K562 (cell line): Measurements from ENCODE around the gene NLRP7. TPM values are rescaled to one million over a fixed set of nuclear protein-coding genes. Genes with fewer than 3 reads are reported as not detected.

Experiments
- ATAC-seq: fragments of 200-7000 bp; cut with Tn5 transposase; 3 replicates; pipeline ENCODE4 v1.9.1; 2020; ENCODE audit warnings: moderate library complexity
- BruUV-seq: library from RNA; stranded (reverse); fragments of 400-500 nt; replicated peaks from 2 replicates; lab custom pipeline; 2021; lab: Mats Ljungman, UMichigan
- CTCF ChIA-PET: fragments of 300-600 bp; formaldehyde crosslinking; extraction: SDS; loops from one replicate; lab custom pipeline; 2021; ENCODE audit warnings: low intra/inter-chr PET ratio; lab: Yijun Ruan, JAX
- POLR2A ChIA-PET: fragments of 300-600, 350-650 bp; sonication (Branson Sonifier 250); formaldehyde crosslinking; extraction: SDS; loops from one replicate; lab custom pipeline; 2021; ENCODE audit warnings: antibody characterized with exemption, inconsistent platforms; lab: Yijun Ruan, JAX
- DNase-seq, 4 experiments: peaks; one replicate each; pipeline versions ENCODE4 v3.0.0 to v3.0.0-alpha.2; 2011 to 2018; ENCODE audit warnings: low spot score in 3 of 4, mixed read lengths in 3 of 4; ENCODE audit errors: extremely low read depth in 1 of 4
- FAIRE-seq: peaks from 2 replicates; lab custom pipeline; 2011; peaks lifted over from hg19 to GRCh38; lab: Jason Lieb, UNC
- H2AFZ ChIP-seq: 2 replicates; pipeline ENCODE4 v1.6.0; 2011; ENCODE audit warnings: low read depth, low read length, control low read depth, inconsistent platforms
- H3K27ac ChIP-seq: fragments of 200-600 bp; 3 replicates; pipeline ENCODE4 v1.8.0; 2011; ENCODE audit warnings: low read depth, mild to moderate bottlenecking, control low read depth, inconsistent platforms, low read length, moderate library complexity, mixed read lengths; ENCODE audit errors: extremely low read depth
- H3K27me3 ChIP-seq, 2 experiments: fragments of 300-600 bp in 1 of 2; 2 replicates in 1 of 2; 3 replicates in 1 of 2; pipeline versions ENCODE4 v1.6.0 to v1.8.0; 2011; ENCODE audit warnings: inconsistent platforms in 2 of 2, low read length in 2 of 2, mild to moderate bottlenecking in 1 of 2, mixed read lengths in 1 of 2, moderate library complexity in 1 of 2; ENCODE audit not compliant: control insufficient read depth in 2 of 2, insufficient read depth in 2 of 2
- H3K36me3 ChIP-seq: fragments of 300-600 bp; 3 replicates; pipeline ENCODE4 v1.8.0; 2011; ENCODE audit warnings: mild to moderate bottlenecking, low read length, inconsistent platforms; ENCODE audit not compliant: control insufficient read depth, insufficient read depth
- H3K4me1 ChIP-seq, 2 experiments: fragments of 200-600 bp in 1 of 2; replicated peaks in 1 of 2; 2 replicates in 1 of 2; 3 replicates in 1 of 2; pipeline versions ENCODE4 v1.5.1 to v1.8.0; 2011; ENCODE audit warnings: inconsistent platforms in 2 of 2, low read length in 2 of 2, mild to moderate bottlenecking in 1 of 2, mixed read lengths in 1 of 2, moderate library complexity in 1 of 2; ENCODE audit not compliant: control insufficient read depth in 2 of 2, insufficient read depth in 2 of 2
- H3K4me2 ChIP-seq: 2 replicates; pipeline ENCODE4 v1.6.1; 2011; ENCODE audit warnings: low read length, control low read depth, inconsistent platforms, mixed read lengths; ENCODE audit not compliant: insufficient read depth
- H3K4me3 ChIP-seq: fragments of 200-600 bp; sonication (generic), shearing (Covaris generic); 2 replicates; pipeline ENCODE4 v1.5.1; 2016; ENCODE audit warnings: control low read depth, inconsistent platforms
- H3K79me2 ChIP-seq: fragments of 200-600 bp; 3 replicates; pipeline ENCODE4 v1.8.0; 2011; ENCODE audit warnings: low read length, inconsistent platforms; ENCODE audit not compliant: control insufficient read depth, insufficient read depth
- H3K9ac ChIP-seq, 2 experiments: 2 replicates each; pipeline versions ENCODE4 v1.6.0 to v1.6.1; 2011; ENCODE audit warnings: low read depth in 2 of 2, low read length in 2 of 2, control low read depth in 1 of 2, inconsistent platforms in 1 of 2, mild to moderate bottlenecking in 1 of 2, mixed read lengths in 1 of 2; ENCODE audit not compliant: insufficient read depth in 1 of 2
- H3K9me1 ChIP-seq: one replicate; pipeline ENCODE4 v1.6.0; 2011; ENCODE audit warnings: inconsistent platforms, mild to moderate bottlenecking, low read length, moderate library complexity; ENCODE audit not compliant: control insufficient read depth, insufficient read depth
- H3K9me3 ChIP-seq: replicated peaks from 2 replicates; pipeline ENCODE4 v1.5.1; 2011; ENCODE audit warnings: low read depth, low read length, inconsistent platforms; ENCODE audit not compliant: control insufficient read depth, insufficient read depth
- H4K20me1 ChIP-seq: replicated peaks from 2 replicates; pipeline ENCODE4 v1.6.1; 2011; ENCODE audit warnings: low read length, inconsistent platforms, mixed read lengths; ENCODE audit not compliant: control insufficient read depth, insufficient read depth
- GTF2F1 ChIP-seq: IDR thresholded peaks from 2 replicates; pipeline ENCODE4 v1.6.1; 2011; ENCODE audit warnings: low read depth, low read length, improper control_type of control experiment
- ILF3 ChIP-seq: fragments of 450-650 bp; IDR thresholded peaks from 2 replicates; pipeline ENCODE4 v1.6.1; 2018; ENCODE audit warnings: antibody characterized with exemption, mild to moderate bottlenecking, moderate library complexity, borderline replicate concordance
- ZNF121 ChIP-seq: sonication (generic); formaldehyde crosslinking; conservative IDR thresholded peaks from 2 replicates; pipeline ENCODE4 v1.8.0; 2022; ENCODE audit warnings: missing genetic modification reagents
- ZNF124 ChIP-seq: sonication (generic); formaldehyde crosslinking; IDR thresholded peaks from 2 replicates; pipeline ENCODE4 v1.8.1; 2022; ENCODE audit warnings: missing genetic modification reagents
- ZNF23 ChIP-seq: fragments of 250-450 bp; sonication (Bioruptor Pico); IDR thresholded peaks from 2 replicates; pipeline ENCODE4 v1.4.0; 2020; ENCODE audit warnings: mild to moderate bottlenecking
- WGBS: fragments of 100-300 bp; shearing (Covaris generic); methylation state at CpG from one replicate; pipeline ENCODE4 v1.1.6; 2016; ENCODE audit warnings: low coverage, mixed read lengths; ENCODE audit not compliant: insufficient coverage; ENCODE audit errors: missing lambda C conversion rate; 5-methylcytosine and 5-hydroxymethylcytosine counted together
- in situ Hi-C: fragments of 300-500 bp; cut with MboI; formaldehyde crosslinking; loops from 4 replicates; pipeline ENCODE4 v1.15.0; 2018; ENCODE audit warnings: inconsistent platforms, mixed read lengths
- intact Hi-C: fragments of 100-400 bp; cut with micrococcal nuclease; formaldehyde crosslinking; loops from 2 replicates; pipeline ENCODE4 v1.14.2; 2022
- polyA plus RNA-seq, 8 experiments: library from polyadenylated mRNA; depleted of rRNA in 4 of 8; stranded (reverse) in 5 of 8; unstranded in 3 of 8; fragments of >200 nt; fragmentation: Nextera tagmentation in 2 of 8; fragmentation: Illumina TruSeq in 1 of 8; extraction: Ambion mirVana in 2 of 8; extraction: Trizol in 1 of 8; gene quantifications; 2 replicates each; pipeline versions ENCODE4 v1.2.1 to v1.2.3, GENCODE V29; 2011 to 2014; ENCODE audit warnings: inconsistent platforms in 1 of 8, missing spikeins in 1 of 8
- total RNA-seq, 7 experiments: library from RNA; depleted of rRNA in 6 of 7; stranded (reverse); fragments of >200 nt in 6 of 7; fragmentation: Illumina TruSeq in 2 of 7; extraction: Trizol in 2 of 7; gene quantifications; 2 replicates each; pipeline versions ENCODE4 v1.2.1 to v1.2.3, GENCODE V29; 2011 to 2021; ENCODE audit warnings: low replicate concordance in 1 of 7
- TF ChIP-seq, protein P1 (sequence below): sonication (generic); formaldehyde crosslinking; IDR thresholded peaks from 2 replicates; pipeline ENCODE4 v1.8.0; 2022; ENCODE audit warnings: mild to moderate bottlenecking, missing genetic modification reagents, borderline replicate concordance
- TF ChIP-seq, protein P2 (sequence below): fragments of 450-650 bp; IDR thresholded peaks from 2 replicates; pipeline ENCODE4 v1.6.1; 2017; ENCODE audit warnings: antibody characterized with exemption
- TF ChIP-seq, protein P3 (sequence below): fragments of 200-400 bp; formaldehyde crosslinking; IDR thresholded peaks from 2 replicates; pipeline ENCODE4 v1.6.1; 2017; ENCODE audit warnings: mild to moderate bottlenecking, low read depth, low read length, moderate library complexity

Gene NLRP7
- total and polyA plus RNA-seq, 9 of the 15 experiments (the other 6 are each of a cell fraction or from before 2014, with no cell fraction given) = 0.03 to 0.22 (median 0.09) TPM; not detected in 3

DNA sequence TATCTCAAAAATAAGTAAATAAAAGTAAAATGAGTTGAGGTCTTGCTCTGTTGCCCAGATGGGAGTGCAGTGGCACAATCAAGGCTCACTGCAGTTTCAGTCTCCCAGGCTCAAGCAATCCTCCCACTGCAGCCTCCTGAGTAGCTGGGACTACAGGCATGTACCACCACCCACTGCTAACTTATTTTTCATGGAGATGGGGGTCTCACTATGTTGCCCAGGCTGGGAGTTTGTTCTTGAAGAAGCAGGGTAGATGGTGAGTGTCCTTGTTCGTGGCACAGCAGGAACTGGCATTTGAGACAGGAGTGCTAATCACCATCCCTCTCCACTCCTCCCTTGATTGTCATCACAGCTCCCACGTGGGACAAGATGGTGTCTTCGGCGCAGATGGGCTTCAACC, 22.3 kb upstream of the NLRP7 start:
- no TSS peak for BruUV-seq
- in situ Hi-C loops (no loop called here), intact Hi-C loops (no loop called here)
- no peak for FAIRE-seq
- Histone ChIP-seq H4K20me1 (no peaks in the 10 kb centered on the region), H3K36me3 (peaks cover 25% of the 10 kb centered on the region; the same call in 2 of the 3 replicates), H3K4me1 (peaks cover 0 to 7% of the 10 kb centered on the region in 2 experiments; a peak in 2 of 5 replicates), H3K9me3 (no peaks in the 10 kb centered on the region), H3K27ac (no peak overlapping the region)
- WGBS = 56% methylated on average over 4 of the region's 4 CpGs
- peak; percentile 72 for TF ChIP-seq ZNF121
- no peak for TF ChIP-seq GTF2F1
- TF ChIP-seq, all 486 proteins: peak for 1
- POLR2A ChIA-PET = no interaction called here
- no peaks in the 10 kb centered on the region for H3K9me1 ChIP-seq
- CTCF ChIA-PET = no interaction called here
- DNase-seq (no peak), ATAC-seq (no peak)
- H3K4me2 ChIP-seq = no peak overlapping the region
- no peak overlapping the region for H3K9ac ChIP-seq
- H2AFZ ChIP-seq = no peak overlapping the region
- H3K79me2 ChIP-seq = peaks cover 11% of the 10 kb centered on the region; the same call in 2 of the 3 replicates
- no peaks in the 10 kb centered on the region; a peak in 1 of 5 replicates for H3K27me3 ChIP-seq
- no peak overlapping the region for H3K4me3 ChIP-seq

DNA sequence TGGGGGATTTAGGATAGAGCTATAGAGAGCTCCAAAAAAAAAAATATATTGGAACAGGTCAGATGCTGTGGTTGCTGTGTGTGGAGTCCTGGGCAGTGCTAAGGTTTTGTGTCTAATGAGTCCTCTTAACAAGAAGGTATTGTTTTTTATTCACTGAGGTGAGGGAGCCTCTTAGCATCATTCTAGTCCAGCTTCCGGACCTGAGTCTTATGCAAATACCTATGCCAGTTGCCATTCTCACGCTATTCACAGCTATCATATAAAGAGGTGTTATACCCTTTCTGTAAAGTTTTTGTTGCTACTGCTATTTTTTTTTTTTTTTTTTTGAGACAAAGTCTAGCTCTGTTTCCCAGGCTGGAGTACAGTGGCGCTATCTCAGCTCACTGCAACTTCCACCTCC, 20.3 kb upstream of the NLRP7 start:
- POLR2A ChIA-PET = interaction anchor here (0.6 to 1.2 kb wide), 2 partner anchors 11 to 69 kb away, joined by 3 to 5 read pairs; no protein-coding TSS in a partner anchor
- H3K4me3 ChIP-seq = no peak overlapping the region
- peaks cover 18% of the 10 kb centered on the region; the same call in 2 of the 3 replicates for H3K36me3 ChIP-seq
- H3K9ac ChIP-seq = no peak overlapping the region
- H3K27me3 ChIP-seq = no peaks in the 10 kb centered on the region; a peak in 1 of 5 replicates
- 57% methylated on average over 3 of the region's 3 CpGs for WGBS
- BruUV-seq = TSS peak; percentile 66
- H2AFZ ChIP-seq = no peak overlapping the region
- intact Hi-C loops = no loop called here
- no peaks in the 10 kb centered on the region for H3K9me1 ChIP-seq
- H3K27ac ChIP-seq = no peak overlapping the region
- DNase-seq = no peak
- in situ Hi-C loops = no loop called here
- H4K20me1 ChIP-seq = no peaks in the 10 kb centered on the region
- H3K9me3 ChIP-seq = no peaks in the 10 kb centered on the region
- CTCF ChIA-PET = no interaction called here
- ATAC-seq = no peak
- H3K4me2 ChIP-seq = 0 out of 2 replicates have a peak overlapping the region, but pooled peaks have one; percentile 63
- H3K79me2 ChIP-seq = peaks cover 11% of the 10 kb centered on the region; the same call in 2 of the 3 replicates
- peaks cover 0 to 7% of the 10 kb centered on the region in 2 experiments; a peak in 2 of 5 replicates for H3K4me1 ChIP-seq
- FAIRE-seq = no peak
- TF ChIP-seq ILF3 (no peak), ZNF23 (no peak), ZNF124 (no peak)
- TF ChIP-seq, protein P1, sequence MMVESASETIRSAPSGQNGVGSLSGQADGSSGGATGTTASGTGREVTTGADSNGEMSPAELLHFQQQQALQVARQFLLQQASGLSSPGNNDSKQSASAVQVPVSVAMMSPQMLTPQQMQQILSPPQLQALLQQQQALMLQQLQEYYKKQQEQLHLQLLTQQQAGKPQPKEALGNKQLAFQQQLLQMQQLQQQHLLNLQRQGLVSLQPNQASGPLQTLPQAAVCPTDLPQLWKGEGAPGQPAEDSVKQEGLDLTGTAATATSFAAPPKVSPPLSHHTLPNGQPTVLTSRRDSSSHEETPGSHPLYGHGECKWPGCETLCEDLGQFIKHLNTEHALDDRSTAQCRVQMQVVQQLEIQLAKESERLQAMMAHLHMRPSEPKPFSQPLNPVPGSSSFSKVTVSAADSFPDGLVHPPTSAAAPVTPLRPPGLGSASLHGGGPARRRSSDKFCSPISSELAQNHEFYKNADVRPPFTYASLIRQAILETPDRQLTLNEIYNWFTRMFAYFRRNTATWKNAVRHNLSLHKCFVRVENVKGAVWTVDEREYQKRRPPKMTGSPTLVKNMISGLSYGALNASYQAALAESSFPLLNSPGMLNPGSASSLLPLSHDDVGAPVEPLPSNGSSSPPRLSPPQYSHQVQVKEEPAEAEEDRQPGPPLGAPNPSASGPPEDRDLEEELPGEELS = no peak
- TF ChIP-seq, protein P2, sequence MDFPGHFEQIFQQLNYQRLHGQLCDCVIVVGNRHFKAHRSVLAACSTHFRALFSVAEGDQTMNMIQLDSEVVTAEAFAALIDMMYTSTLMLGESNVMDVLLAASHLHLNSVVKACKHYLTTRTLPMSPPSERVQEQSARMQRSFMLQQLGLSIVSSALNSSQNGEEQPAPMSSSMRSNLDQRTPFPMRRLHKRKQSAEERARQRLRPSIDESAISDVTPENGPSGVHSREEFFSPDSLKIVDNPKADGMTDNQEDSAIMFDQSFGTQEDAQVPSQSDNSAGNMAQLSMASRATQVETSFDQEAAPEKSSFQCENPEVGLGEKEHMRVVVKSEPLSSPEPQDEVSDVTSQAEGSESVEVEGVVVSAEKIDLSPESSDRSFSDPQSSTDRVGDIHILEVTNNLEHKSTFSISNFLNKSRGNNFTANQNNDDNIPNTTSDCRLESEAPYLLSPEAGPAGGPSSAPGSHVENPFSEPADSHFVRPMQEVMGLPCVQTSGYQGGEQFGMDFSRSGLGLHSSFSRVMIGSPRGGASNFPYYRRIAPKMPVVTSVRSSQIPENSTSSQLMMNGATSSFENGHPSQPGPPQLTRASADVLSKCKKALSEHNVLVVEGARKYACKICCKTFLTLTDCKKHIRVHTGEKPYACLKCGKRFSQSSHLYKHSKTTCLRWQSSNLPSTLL = no peak
- TF ChIP-seq, protein P3, sequence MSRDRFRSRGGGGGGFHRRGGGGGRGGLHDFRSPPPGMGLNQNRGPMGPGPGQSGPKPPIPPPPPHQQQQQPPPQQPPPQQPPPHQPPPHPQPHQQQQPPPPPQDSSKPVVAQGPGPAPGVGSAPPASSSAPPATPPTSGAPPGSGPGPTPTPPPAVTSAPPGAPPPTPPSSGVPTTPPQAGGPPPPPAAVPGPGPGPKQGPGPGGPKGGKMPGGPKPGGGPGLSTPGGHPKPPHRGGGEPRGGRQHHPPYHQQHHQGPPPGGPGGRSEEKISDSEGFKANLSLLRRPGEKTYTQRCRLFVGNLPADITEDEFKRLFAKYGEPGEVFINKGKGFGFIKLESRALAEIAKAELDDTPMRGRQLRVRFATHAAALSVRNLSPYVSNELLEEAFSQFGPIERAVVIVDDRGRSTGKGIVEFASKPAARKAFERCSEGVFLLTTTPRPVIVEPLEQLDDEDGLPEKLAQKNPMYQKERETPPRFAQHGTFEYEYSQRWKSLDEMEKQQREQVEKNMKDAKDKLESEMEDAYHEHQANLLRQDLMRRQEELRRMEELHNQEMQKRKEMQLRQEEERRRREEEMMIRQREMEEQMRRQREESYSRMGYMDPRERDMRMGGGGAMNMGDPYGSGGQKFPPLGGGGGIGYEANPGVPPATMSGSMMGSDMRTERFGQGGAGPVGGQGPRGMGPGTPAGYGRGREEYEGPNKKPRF = no peak
